LoVo (cell line): ENCODE measurements around the gene ATIC.
"Not testable (repeated sequence)": the region's sequence is repeated elsewhere in the genome, so short reads cannot be mapped to it uniquely, and the experiment has no call there.

Experiments
- DNase-seq: peaks from one replicate; pipeline ENCODE4 v3.0.0-alpha.2; 2016; ENCODE audit warnings: low spot score

Gene ATIC

GRCh38 chr2:215315301-215315700 is 3.4 kb downstream of the ATIC start:
- no peak for DNase-seq

GRCh38 chr2:215316336-215316735 is 4.5 kb downstream of the ATIC start:
- no peak for DNase-seq

GRCh38 chr2:215319500-215319899 is 7.6 kb downstream of the ATIC start:
- no peak for DNase-seq

- no peak for DNase-seq
These were observed 8.2 kb downstream of the ATIC start for GRCh38 chr2:215320102-215320501.

GRCh38 chr2:215320679-215321078 is 8.8 kb downstream of the ATIC start:
- DNase-seq, result no peak

- no peak for DNase-seq
These were observed 13.0 kb downstream of the ATIC start for GRCh38 chr2:215324811-215325210.

- no peak for DNase-seq
These were observed 16.2 kb downstream of the ATIC start for GRCh38 chr2:215328066-215328465.

- peak; percentile 55 for DNase-seq
These were observed 21.2 kb downstream of the ATIC start for GRCh38 chr2:215332872-215333595.

GRCh38 chr2:215338883-215339679 is 27.2 kb downstream of the ATIC start:
- no peak for DNase-seq

- DNase-seq, result no peak
These were observed 36.0 kb downstream of the ATIC start for GRCh38 chr2:215347878-215348277.

GRCh38 chr2:215352602-215353001 is 40.7 kb downstream of the ATIC start:
- DNase-seq, result no peak

GRCh38 chr2:215354771-215355695 is 43.2 kb downstream of the ATIC start:
- no peak for DNase-seq

- DNase-seq, result no peak
These were observed 43.9 kb downstream of the ATIC start for GRCh38 chr2:215355801-215356200.

- DNase-seq, result no peak
These were observed 44.6 kb downstream of the ATIC start for GRCh38 chr2:215356334-215356947.

- no peak for DNase-seq
These were observed 45.1 kb downstream of the ATIC start for GRCh38 chr2:215356948-215357461.

- no peak for DNase-seq
These were observed 45.8 kb downstream of the ATIC start for GRCh38 chr2:215357660-215358059.

GRCh38 chr2:215358312-215358845 is 46.5 kb downstream of the ATIC start:
- DNase-seq, result no peak

- no peak for DNase-seq
These were observed 47.2 kb downstream of the ATIC start for GRCh38 chr2:215358891-215359575.

- no peak for DNase-seq
These were observed 47.7 kb downstream of the ATIC start for GRCh38 chr2:215359576-215359922.

GRCh38 chr2:215360059-215360458 is 48.2 kb downstream of the ATIC start:
- DNase-seq, result not testable (repeated sequence)

GRCh38 chr2:215360596-215360995 is 48.7 kb downstream of the ATIC start:
- no peak for DNase-seq
